GM10266 (cell line): Measurements from ENCODE around the gene PPT1.
A peak's percentile ranks its signal among the peaks of the same experiment; 100 is the strongest.
"Not testable (repeated sequence)": the region's sequence is repeated elsewhere in the genome, so short reads cannot be mapped to it uniquely, and the experiment has no call there.

Source experiments
- DNase-seq: peaks from one replicate; pipeline ENCODE4 v3.0.0; 2012; ENCODE audit errors: extremely low spot score
- TF ChIP-seq, protein P1 (sequence below): IDR thresholded peaks from 2 replicates; pipeline ENCODE4 v1.5.1; 2012; ENCODE audit warnings: mild to moderate bottlenecking, low read depth; ENCODE audit not compliant: control insufficient read depth, insufficient read depth; ENCODE audit errors: missing control alignments

PPT1 gene

DNA sequence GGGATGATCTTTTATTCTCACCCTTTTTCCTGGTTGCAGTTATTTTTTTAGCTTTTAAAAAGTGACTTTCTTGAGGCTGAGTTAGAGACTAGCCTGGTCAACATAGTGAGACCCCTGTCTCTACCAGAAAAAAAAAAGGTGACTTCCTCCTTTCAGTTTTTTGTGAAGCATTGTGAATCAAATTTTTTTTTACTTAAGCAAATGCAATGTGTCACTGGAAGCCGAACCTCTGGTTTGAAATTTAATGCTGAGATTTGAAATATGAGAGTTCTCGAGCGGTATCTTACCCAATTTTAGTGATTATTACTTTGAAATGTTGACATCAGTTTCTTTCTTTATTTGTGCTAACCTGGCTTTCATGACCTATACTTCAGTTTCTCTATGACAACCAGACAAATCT is 52.9 kb downstream of the PPT1 start:
- DNase-seq, result no peak
- TF ChIP-seq, protein P1, sequence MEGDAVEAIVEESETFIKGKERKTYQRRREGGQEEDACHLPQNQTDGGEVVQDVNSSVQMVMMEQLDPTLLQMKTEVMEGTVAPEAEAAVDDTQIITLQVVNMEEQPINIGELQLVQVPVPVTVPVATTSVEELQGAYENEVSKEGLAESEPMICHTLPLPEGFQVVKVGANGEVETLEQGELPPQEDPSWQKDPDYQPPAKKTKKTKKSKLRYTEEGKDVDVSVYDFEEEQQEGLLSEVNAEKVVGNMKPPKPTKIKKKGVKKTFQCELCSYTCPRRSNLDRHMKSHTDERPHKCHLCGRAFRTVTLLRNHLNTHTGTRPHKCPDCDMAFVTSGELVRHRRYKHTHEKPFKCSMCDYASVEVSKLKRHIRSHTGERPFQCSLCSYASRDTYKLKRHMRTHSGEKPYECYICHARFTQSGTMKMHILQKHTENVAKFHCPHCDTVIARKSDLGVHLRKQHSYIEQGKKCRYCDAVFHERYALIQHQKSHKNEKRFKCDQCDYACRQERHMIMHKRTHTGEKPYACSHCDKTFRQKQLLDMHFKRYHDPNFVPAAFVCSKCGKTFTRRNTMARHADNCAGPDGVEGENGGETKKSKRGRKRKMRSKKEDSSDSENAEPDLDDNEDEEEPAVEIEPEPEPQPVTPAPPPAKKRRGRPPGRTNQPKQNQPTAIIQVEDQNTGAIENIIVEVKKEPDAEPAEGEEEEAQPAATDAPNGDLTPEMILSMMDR, result no peak

DNA sequence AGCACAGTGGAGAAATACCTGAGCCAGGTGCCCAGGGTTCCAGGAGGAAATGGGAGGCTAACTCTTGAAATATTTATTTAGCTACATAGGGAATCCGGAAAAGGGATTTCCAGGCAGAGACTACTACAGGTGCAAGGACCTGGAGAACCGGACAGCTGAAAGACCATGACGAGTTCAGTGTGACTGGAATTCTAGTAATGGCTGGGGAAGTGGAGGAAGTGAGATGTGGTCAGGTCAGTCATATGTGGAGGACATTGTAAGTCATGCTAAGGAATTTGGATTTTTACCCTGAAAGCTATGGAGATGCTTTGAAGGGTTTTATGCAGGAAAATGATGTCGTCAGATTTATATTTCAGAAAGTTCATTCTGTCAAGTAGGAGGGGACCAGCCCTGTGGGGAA is 54.7 kb downstream of the PPT1 start:
- TF ChIP-seq, protein P1, result no peak
- DNase-seq, result no peak

DNA sequence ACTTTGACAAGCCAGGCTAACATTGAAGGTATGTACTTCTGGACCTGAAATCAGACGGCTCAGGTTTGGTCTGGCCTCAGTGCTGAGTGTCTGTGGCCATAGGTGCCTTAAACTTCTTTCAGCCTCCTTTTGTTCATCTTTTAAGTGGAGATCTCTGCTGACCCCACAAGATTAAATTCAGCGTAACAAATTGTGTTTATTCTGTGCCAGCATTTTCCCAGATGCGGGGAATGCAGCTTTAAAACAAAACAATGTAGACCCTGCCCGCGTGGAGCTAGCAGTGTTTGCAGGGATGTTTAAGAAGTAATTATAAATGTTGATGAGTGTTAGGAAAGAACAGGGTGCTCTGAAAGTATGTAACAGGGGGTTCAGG is 55.6 kb downstream of the PPT1 start:
- TF ChIP-seq, protein P1, result no peak
- no peak for DNase-seq

DNA sequence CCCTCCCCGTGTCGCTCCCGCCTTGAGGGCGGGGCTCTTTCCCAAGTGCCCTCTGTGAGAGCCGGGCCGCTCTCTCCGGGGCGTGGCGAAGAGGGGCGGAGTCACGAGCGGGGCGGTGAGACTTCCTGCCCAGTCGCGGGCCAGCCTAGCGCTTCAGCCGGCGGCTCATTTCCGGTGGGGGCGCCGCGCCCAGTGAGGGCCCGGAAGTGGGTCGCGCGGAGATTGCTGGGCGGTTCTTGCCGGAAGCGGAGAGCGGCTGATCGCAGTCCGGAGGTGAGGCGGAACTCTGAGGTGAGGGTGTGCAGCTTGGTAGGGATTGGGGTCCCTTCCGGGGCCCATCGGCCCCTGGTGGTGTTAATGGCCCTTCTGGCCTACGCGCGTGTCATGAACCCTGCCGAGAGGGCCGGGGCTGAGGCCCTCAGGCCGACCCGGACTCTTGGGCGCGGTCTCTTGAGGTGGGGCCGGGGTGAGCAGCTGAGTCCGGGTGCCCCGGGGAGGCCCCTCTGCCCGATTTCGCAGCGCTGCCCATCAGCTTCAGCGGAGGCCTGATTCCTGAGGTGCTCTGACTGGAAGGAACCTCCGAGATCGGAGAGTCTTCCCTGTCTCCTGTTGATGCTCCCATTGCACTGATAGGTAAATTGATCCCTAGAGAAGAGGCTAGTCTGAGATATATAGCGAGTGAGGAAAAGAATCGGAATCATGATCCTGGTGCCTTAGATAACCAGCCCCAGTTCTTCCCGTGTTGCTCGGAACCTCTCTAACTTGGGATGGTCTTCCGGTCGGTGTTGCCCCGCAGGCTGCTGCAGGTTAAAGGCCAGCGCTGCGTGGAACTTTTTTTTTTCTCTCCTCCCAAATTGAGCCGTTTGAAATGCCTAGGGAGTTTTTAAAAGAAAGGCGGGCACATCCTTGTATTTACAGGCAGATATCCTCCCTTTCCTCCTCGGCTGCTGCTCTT is 56.3 kb downstream of the PPT1 start, which contains the start of gene CAP1:
Gene CAP1, plus strand, starts transcription at position 219 of the 955 bp plus-strand sequence. CDS start 18,618 bp downstream, outside the sequence.
- peak; percentile 96 for DNase-seq
- TF ChIP-seq, protein P1, result no peak

DNA sequence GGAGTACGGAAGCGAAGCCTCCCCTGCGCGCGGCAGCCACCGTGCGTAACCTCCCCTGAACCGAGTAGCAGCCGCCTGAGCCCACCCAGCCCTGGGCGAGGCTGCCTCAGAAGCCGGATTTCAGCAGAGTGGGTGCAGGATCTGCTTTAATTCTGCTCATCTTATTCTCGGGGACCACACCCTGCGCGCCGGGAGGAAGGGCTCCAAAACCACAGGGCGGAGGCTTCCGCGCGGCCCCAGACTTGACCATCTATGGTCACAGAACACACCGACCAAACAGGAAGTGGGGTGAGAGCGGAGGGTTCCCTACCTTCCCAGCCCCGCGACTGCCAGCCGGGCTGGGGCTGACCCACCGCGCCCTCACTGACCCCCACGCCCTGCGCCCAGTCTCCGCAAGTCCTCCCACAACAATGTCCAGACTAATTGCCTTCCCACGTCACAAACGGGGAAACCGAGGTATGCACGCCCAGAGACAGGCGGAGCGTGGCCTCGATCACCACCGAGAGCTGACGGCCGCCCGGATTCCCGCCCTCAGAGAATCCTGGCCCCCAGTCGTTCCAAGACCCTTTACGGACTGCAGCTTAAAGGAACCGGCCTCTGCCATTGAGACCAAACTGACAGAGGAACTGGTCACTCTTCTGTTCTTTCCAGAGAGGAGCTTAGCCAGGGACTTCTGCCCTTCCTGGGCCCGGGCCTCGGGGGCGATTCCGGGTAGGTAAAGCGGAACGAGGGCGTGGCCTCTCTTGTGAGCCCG is 57.1 kb downstream of the PPT1 start:
- peak; percentile 84 for DNase-seq
- TF ChIP-seq, protein P1, result no peak

DNA sequence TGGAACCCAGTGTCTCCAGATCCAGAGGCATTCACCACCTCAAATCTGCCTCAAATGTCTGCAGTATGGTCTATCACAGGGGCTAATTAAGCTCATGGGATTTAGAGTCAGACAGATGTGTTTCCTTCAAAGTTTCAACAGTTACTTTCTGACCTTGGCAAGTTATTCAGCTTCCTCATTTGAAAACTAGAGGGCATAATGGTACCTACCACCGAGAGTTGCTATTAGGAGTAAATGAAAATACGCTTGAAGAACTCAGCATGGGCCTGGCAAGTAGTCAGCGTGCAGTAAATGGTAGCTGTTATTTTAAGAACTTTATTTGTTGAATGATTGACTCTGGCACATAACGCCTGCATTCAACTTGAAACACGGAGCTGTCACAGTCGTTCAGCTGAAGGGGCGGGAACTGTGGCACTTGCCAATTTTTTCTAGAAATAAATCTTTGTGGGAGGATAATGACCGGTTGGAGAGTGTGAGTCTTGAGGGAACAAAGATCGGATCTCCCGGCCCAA is 57.8 kb downstream of the PPT1 start:
- DNase-seq, result no peak
- TF ChIP-seq, protein P1, result peak; percentile 27

DNA sequence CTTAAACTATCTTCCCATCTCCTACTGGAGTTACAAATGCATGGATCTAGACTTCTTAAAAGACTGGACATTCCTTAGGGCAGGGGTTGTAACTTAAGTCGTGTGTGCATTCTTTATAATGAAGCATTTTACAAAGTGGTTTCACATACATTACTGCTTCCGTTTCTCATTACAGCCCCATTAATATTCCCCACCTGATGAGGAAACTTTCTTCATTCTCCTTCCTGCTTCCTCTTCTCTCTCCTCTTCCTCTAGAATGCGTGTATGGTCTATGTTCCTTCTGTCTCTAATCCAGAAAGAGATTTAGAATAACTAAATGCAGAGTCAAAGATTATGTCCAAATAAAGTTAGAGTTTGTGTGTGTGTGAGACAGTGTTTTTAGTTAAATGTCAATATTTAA is 58.4 kb downstream of the PPT1 start:
- TF ChIP-seq, protein P1, result no peak
- DNase-seq, result no peak

DNA sequence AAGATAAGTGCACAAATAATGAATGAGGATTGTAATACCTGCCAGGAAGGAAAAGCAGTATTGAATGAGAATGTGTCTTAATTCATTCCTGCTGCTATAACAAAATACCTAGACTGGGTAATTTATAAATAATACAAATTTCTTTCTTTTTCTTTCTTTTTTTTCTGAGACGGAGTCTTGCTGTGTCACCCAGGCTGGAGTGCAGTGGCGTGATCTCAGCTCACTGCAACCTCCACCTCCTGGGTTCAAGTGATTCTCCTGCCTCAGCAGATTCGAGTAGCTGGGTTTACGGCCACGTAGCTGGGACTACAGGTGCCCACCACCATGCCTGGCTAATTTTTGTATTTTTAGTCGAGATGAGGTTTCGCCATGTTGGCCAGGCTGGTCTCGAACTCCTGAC is 59.8 kb downstream of the PPT1 start:
- DNase-seq, result not testable (repeated sequence)
